IPS-NIHi11 (cell line): ENCODE results near the gene FABP6.
"Not testable (repeated sequence)": the region's sequence is repeated elsewhere in the genome, so short reads cannot be mapped to it uniquely, and the experiment has no call there.

Source experiments
- DNase-seq: peaks from one replicate; pipeline ENCODE4 v3.0.0; 2012; ENCODE audit warnings: mixed read lengths, low spot score

FABP6 gene, protein sequence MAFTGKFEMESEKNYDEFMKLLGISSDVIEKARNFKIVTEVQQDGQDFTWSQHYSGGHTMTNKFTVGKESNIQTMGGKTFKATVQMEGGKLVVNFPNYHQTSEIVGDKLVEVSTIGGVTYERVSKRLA

DNA sequence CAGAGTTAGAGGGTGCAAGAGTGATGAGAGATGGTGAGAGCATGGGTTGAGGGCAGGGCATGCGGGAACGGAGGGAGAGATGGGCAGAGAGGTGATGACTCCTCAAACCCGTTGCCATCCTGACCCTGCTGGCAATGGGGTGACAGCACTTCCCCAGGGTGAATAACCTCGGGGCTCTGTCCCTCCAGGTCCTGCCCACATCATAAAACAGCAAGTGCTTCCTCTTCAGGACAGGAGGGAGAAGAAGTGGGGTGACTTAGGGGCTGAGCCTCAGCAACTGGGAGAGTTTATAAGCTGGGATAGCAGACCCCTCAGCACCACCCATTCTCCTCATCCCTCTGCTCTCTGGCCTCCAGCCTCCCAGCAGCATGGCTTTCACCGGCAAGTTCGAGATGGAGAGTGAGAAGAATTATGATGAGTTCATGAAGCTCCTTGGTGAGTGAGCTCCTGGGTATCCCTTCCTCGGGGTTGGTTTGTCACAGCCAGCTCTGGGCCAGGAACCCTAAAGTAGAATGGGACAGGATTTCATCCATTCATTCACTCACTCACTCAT lies at the start of gene FABP6:
Gene FABP6 (plus strand): TSS at position 317 of the 553 bp plus-strand sequence. CDS start 52 bp downstream, at position 369.
- DNase-seq = no peak

DNA sequence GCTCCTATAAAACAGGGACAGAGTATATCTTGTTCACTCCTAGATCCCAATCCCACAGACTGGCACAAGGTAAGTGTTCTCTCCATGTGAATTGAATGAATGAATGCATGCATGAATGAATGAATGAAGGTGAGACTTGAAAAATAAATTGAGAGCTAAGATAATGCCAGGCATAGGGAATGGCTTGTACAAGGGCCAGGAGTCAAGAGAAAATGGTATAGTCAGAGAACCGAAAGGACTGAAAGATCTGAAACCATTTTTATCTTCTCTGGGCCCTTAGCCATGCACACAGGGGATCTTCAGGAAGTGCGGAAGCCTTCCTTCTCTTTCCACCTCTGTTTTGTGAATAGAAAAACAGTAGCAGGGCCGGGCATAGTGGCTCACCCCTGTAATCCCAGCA lies 48.4 kb upstream of the FABP6 start:
- DNase-seq = no peak

DNA sequence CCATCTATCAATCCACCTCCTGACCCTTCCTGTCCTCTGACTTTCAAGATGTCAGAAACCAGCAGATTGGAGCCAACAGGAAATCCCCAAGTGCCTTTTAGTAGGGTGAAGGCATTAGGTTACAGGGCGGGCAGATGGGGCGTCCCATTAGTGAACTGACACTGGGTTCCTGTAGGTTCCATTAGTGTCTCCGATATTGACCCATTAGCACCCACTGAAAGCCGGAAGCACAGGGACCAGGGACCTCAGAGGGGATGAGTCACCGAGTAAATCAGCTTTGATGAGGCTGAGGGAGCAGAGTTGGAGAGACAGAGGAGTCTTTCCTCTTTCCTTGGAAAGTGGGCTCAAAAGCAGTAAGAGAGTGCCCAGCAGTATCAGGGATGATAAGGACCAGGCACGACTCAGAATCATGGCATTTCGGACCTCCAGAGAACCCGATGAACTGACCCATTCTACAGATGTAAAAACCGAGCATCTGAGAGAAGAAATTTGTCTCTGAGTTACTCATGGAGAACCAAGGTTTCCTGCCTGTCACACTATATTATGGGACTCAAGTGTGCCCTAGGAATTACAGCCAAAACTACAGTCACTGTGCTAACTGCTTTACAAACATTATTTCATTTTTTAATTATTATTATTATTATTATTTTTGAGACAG lies 47.2 kb upstream of the FABP6 start:
- no peak for DNase-seq

DNA sequence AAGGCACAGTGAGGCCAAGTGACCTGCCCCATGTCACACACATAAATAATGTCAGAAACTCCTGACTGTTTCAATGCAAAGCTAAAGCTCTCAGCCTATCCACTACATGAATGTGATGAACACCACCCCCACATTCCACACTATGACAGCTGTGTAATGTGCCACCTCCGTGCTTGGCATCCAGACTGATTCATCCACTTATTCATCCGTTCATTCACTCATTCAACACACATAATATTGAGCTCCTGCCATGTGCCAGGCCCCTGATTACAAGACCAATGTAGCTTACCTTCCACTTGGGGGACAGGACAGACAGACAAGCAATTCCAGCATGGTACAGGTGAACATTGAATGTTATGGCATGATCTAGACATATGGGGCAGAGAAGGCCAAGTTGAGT lies 46.2 kb upstream of the FABP6 start:
- no peak for DNase-seq

DNA sequence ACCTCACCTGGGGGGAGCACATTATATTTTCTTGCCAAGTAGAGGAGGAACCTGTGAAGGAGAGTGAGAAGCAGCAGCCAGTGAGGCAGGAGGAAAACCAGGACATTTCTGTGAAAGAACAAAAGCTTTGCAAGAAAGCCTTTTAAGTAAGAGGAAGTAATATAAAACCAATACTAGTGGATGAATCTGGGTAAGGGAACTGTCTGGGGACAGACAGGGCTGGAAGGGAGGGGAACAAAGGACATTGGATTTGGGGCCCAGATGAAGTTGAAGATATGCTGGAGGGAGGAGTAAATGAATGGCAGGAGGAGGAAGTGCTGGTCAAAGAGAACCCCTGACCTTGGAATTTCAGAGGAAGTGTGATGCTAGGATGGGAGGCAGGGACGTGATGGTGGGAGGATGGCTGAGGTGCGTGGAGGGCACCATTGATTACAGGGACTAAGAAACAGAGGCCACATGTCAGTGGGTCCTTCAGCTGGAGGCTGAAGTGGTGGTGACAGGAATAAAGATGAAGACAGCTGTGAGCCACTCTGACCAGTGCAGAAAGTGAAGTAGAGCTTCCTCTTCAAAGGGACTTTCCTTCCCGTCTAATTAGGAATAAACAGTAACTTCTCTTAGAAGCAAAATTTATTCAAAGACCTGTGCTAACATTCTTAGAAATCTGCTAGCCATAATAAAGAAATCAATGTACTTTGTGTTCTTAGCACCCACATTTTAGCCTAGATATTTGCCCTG lies 43.5 kb upstream of the FABP6 start:
- DNase-seq = no peak

DNA sequence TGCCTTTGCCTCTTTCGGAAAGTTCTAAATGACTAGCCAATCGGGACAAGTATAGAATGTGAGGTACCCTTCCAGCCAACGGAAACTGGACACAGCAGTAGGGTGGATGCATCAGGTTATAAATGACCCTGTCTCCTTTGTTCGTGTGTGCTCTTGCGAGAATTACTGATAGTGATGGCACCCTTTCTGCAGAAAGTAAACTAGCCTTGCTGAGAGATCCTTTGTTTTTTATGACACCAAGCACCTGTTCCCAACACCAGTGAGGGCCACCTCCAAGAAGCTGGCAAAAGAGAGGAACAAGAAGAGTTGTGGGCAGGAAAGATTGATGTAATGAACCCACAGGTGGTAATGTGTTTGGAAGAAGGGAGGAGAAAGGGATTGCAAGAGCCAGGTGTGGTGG lies 42.8 kb upstream of the FABP6 start:
- no peak for DNase-seq

DNA sequence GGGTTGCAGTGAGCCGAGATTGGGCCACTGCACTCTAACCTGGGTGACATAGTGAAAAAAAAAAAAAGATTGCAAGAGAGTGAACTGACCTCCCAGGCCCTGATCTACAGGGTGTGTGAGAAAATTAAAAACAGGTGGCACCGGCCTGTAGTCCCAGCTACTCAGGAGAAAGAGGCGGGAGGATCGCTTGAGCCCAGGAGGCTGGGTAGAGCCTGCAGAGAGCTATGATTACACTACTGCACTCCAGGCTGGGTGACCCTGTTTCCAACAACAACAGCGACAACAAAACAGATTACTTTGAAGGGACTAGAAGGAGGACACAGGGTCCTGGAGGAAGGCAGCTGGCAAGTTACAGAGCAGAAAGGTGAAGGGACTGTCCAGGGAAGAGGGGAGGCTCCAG lies 42.2 kb upstream of the FABP6 start:
- DNase-seq = no peak

DNA sequence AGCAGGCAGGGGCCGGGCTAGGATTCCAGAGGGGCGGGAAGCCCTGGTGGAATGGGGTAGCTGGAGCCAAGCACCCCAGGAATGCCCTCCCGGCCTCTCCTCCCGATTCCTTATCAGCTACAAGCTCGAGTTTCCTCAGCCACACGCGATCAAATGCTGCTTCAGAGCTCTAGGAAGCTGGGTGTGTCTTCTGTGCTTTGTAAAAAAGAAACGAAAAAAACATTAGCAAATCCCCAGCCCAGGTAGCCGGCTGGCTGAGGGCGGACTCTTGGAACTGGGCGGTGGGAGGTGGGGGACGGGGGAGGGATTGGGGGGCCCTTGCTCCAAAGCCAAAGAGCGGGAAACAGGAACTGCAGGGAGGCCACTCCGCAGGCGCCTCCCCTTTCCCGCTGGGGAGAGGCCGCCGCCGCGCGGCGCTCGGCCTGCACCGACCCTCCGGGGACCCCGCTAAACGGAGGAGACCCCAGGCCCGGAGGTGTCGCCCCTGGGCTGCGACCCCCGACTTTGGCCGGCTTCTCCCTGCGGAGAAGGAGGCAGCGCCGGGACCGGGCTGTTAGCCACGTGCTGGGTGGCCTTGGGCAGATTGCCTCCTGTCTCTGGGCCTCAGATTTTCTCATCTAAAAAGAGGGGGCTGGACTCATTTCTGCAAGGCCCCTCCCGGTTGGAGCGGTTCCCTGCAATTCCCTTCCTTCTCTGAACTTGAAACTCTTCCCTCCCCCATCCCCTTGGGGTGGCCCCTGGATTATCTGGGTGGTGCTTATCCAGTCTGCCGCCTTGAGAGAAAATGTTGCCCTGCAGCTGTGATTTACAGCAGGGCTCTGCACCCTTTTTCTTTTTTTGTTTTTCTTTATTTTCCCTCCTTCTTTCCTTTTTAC lies 40.9 kb upstream of the FABP6 start:
- DNase-seq = peak; percentile 85

DNA sequence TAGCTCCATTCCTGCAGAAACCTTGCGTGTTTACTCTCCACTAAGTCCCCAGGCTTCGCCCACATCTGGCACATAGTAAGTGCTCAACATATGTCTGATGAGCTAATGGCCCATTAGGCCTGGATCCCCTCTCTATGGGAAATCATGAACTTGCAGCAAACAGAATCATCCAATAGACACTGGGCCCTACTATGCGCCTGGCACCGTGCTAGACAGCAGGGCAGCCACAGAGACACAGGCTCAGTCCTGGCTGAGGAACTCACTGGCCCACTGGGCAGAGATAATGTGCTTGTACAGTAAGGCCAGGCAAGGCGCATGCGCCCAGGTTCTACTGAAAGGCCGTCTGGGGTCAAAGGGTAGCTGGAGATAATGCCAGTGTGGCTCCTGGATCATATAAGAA lies 36.9 kb upstream of the FABP6 start:
- no peak for DNase-seq

DNA sequence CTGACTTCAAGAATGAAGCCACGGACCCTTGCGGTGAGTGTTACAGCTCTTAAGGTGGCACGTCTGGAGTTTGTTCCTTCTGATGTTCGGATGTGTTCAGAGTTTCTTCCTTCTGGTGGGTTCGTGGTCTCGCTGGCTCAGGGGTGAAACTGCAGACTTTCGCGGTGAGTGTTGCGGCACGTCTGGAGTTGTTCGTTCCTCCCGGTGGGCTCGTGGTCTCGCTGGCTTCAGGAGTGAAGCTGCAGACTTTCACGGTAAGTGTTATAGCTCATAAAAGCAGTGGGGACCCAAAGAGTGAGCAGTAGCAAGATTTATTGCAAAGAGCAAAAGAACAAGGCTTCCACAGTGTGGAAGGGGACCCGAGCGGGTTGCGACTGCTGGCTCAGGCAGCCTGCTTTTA lies 36.2 kb upstream of the FABP6 start:
- DNase-seq = not testable (repeated sequence)

DNA sequence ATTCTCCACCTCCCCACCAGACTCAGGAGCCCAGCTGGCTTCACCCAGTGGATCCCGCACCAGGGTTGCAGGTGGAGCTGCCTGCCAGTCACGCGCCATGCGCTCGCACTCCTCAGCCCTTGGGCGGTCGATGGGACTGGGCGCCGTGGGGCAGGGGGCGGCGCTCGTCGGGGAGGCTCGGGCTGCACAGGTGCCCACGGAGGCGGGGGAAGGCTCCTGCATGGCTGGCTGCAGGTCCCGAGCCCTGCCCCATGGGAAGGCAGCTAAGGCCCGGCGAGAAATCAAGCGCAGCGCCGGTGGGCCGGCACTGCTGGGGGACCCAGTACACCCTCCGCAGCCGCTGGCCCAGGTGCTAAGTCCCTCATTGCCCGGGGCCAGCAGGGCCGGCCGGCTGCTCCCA lies 35.5 kb upstream of the FABP6 start:
- DNase-seq = not testable (repeated sequence)

DNA sequence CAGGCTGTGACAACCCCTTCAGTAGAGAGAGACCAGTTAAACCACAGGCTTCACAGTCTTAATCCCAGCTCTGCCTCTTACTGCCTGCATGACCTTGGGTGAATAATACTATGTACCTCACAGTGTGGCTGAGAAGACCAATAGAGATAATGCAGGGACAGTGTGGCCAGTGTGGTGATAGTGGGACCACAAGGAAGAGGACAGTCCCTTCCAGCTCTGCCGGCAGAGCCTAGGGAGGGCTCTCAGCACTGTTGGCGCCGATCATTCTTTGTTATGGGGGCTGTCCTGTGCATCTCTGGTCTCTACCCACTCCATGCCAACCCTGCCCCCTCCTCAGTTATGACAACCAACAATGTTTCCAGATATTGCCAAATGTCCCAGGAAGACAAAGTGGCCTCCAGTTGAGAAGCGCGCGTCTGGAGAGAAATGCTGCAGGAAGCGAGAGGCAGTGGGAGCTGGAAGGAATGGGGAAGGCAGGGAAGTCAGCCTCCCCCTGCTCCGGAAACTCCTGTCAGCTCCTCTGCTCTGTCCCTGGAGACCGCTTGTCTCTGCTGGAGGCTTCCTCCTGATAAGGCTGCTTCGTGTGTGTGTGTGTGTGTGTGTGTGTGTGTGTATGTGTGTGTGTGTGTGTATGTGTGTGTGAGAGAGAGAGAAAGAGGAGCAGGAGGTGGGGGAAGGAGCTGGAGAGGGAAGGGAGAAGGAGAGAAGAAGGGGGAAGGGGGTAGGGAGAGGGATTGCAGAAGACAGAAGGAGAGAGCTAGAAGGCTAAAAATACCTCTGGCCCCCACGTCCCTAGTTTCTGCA lies 31.8 kb upstream of the FABP6 start:
- DNase-seq = peak; percentile 50

DNA sequence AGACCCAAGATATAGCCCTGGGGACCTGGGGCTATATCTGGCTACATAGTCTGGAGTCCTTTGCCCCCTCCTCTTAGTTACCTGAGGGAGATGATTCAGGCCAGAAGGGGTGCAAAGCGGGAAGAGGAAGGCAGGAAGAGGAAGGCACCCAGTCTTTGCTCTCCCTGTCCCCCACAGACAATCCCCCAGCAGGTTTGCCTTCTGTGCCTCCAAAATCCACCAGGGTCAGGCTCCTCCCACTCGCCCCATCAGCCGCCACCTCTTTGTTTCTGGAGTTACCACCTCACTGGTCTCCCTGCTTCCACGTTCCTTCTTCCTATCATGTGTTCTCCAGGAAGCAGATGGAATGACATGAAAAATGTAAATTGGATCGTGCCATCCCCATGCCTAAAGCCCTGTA lies 31.2 kb upstream of the FABP6 start:
- DNase-seq = no peak

DNA sequence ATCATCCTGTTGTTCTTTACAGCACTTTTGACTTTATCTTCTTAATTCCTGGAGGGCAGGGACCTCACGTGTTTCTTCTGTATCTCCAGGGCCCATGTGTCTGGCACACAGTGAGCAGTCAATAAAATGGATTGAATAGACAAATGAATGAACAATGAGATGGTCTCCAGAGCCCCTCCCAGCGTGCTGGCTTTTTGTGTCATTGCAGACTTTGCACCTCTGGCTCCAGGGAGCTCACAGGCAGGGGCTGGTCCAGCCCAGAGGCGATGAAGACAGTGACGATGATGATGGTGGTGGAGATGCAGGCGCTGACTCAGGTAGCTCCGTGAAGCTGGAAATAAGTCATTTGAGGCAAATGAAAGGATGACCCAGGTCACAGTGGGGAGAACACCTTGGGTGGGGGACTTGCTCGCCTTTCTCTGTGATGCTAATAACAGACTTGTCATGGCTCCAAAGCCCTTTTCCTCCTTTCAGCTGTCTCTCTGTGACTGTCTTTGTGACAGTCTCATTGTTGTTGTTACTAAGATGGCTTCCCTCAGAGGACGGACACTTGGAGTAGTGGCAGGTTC lies 30.4 kb upstream of the FABP6 start:
- DNase-seq = no peak

DNA sequence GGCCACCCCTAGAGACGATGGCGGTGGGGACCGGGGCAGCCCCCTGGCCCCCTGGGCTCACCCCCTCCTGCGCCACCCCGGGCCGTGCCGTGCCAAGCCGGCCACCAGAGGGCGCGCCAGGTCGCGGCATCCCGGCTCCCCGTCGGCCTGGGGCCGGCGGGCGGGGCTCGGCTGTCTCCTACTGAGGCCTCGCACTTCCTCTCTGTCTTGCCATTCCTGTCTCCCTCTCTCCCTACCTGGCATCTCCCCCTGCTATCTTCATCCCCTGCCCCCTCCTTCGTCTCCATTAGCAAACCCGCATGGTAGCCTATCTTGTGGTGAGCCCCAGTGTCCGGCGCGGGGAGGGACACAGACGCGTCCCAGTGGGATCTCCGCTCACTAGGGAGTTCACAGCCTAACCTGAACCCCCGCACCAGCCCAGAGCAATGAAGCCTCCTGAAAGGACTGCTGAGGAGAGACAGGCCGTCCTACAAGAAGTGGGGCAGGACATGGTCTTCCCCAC lies 29.8 kb upstream of the FABP6 start:
- peak; percentile 92 for DNase-seq

DNA sequence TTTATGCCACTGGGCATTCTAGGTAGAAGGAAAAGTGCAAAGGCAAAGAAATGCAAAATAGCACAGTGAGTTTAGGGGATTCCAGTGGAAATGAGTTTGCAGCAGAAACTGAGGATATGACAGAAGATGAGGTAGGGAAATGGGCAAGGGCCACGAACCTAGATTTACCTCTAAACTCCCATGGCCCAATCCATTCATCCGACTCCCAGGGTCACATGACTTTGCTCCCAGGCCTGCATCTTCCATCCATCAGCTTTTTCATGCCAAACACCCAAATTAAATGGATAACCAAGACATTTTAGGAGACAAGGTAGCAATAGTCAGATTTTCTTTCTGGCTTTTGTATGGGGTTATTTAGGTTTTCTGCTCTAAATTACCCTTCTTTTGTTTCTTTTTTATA lies 22.2 kb upstream of the FABP6 start:
- DNase-seq = no peak

DNA sequence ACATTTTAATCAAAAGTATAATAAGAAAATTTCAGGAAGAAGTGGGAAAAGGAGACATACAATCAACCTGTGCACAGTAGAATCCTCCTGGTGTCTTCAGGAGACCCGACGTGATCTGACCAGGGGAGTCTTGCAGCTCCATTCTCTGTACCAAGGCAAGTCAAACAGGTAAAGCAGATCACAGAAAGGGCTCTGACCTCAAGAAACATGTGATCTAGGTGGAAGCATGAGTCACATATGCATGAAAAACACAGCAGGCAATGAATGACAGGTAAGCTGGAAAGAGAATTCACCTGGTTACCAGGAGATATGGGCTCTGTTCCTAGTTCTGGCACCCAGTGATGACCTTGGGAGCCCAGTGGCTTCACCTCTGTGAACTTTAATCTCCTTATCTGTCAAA lies 19.4 kb upstream of the FABP6 start:
- DNase-seq = no peak

DNA sequence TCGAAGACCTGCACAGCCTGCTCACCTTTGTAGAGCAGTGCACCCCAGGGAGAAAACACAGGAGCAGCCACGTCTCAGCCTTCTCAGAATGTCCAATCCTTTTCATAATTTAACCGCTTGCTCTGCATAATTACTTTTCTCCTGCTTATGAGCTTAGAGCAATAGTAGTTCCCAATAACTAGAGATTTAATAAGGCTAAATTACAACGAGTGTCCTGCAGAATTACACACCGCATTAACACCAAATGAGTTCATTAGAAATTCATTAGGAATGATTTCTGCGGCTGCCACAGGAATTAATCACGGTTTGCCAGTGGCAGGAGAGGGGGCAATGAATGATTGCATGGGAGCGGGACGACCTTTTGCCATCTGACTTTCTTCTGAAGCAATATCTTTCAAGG lies 18.7 kb upstream of the FABP6 start:
- no peak for DNase-seq

DNA sequence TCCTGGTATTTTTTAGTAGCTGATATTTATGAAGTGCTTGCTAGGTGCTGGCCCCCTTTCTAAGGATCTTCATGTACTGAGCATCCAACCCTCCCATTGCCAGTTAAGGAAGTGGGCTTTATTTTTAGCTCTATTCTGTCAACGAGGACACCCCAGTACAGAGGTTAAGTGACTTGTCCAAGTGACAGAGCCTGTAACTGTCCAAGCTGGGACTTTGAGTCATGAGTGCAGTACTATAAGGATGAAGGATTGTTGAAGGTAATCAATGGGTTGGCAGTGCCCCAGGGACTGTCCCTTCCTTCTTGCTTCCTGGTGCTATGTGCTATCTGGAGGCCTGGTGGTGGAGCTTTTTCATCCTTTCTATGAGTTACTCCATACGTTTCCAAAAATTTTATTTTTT lies 18.0 kb upstream of the FABP6 start:
- no peak for DNase-seq

DNA sequence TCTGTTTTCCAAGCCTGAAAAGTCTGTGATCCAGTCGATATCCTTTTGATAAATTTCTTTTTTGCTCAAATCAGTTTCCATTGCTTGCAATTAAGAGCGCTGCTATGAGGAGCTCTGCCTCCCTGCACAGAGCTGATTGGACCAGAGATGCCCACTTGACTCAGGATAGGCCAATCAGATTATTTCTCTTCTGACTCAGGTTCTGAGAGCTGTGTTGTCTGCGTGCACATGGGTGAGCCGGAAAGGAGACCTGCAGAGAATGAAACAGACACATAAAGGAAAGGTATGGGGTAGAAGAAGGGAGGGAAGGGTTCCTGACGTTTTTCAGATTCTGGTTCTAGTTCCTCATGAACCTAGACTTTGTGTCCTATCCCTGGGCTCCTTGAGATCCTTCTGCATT lies 15.8 kb upstream of the FABP6 start:
- DNase-seq = peak; percentile 55

DNA sequence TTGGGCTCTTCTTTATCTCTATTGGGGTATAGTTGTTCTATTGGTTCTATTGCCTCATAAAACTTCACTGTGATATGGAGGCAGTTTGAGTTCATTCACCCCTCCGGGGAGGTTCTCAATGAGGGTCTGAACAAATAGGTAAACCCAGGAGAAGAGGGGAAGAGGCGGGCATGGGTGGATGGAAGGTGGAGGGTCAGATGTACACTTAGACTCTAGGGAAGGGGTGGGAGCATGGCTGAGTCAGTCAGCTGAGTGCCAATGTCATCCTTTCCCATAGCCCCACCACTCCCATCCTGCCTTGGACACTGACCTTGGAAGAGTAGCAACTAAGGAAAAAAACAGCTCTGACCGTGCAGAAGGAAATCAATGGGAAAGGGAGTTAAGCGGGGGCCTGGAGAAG lies 9.9 kb upstream of the FABP6 start:
- DNase-seq = no peak
